Endothelial cell (in vitro differentiated cells): ENCODE measurements around the gene PRRC2A. TPM values are rescaled to one million over a fixed set of nuclear protein-coding genes. Genes with fewer than 3 reads are reported as not detected.

ENCODE experiments used
- DNase-seq: peaks from one replicate; pipeline ENCODE4 v3.0.0; 2021; ENCODE audit warnings: low spot score
- H3K27ac Mint-ChIP-seq: one replicate; pipeline ENCODE4 v1.8.0; 2021; ENCODE audit warnings: mixed read lengths, inconsistent platforms; ENCODE audit not compliant: unreplicated experiment
- H3K27me3 Mint-ChIP-seq: one replicate; pipeline ENCODE4 v1.8.0; 2021; ENCODE audit warnings: mild to moderate bottlenecking, moderate library complexity, mixed read lengths, inconsistent platforms; ENCODE audit not compliant: unreplicated experiment
- H3K36me3 Mint-ChIP-seq: one replicate; pipeline ENCODE4 v1.8.0; 2021; ENCODE audit warnings: mild to moderate bottlenecking, low read depth, mixed read lengths, inconsistent platforms; ENCODE audit not compliant: unreplicated experiment
- H3K4me1 Mint-ChIP-seq: one replicate; pipeline ENCODE4 v1.8.0; 2021; ENCODE audit warnings: mild to moderate bottlenecking, mixed read lengths, inconsistent platforms; ENCODE audit not compliant: unreplicated experiment
- H3K4me3 Mint-ChIP-seq: one replicate; pipeline ENCODE4 v1.8.0; 2021; ENCODE audit warnings: mild to moderate bottlenecking, mixed read lengths, inconsistent platforms; ENCODE audit not compliant: unreplicated experiment
- H3K9me3 Mint-ChIP-seq: one replicate; pipeline ENCODE4 v1.8.0; 2021; ENCODE audit warnings: mixed read lengths, inconsistent platforms; ENCODE audit not compliant: unreplicated experiment
- total RNA-seq: library from RNA; stranded (reverse); fragmentation: NEBNext Ultra II Directional; extraction: Animal tissue kit (Norgen Biotek cat#: 25700); gene quantifications from one replicate; pipeline ENCODE4 v1.2.1, GENCODE V29; 2021; ENCODE audit not compliant: unreplicated experiment
- TF ChIP-seq, protein P1 (sequence below): fragments of 200-600 bp; sonication (generic); IDR thresholded peaks from one replicate; pipeline ENCODE4 v1.5.0; 2021; ENCODE audit warnings: antibody characterized with exemption; ENCODE audit not compliant: unreplicated experiment

Gene PRRC2A
- total RNA-seq, 1 donor from 2014 or later, result 149 TPM

DNA sequence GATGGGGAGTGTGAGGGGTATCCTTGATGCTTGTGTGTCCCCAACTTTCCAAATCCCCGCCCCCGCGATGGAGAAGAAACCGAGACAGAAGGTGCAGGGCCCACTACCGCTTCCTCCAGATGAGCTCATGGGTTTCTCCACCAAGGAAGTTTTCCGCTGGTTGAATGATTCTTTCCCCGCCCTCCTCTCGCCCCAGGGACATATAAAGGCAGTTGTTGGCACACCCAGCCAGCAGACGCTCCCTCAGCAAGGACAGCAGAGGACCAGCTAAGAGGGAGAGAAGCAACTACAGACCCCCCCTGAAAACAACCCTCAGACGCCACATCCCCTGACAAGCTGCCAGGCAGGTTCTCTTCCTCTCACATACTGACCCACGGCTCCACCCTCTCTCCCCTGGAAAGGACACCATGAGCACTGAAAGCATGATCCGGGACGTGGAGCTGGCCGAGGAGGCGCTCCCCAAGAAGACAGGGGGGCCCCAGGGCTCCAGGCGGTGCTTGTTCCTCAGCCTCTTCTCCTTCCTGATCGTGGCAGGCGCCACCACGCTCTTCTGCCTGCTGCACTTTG, 45.1 kb upstream of the PRRC2A start, which contains the start of gene TNF:
Gene TNF (plus strand): TSS at position 231 of the 567 bp plus-strand sequence. CDS start 177 bp downstream, at position 408.
- H3K27ac Mint-ChIP-seq, result no peak within 1 kb of the TSS
- no peaks in the 10 kb centered on the region for H3K9me3 Mint-ChIP-seq
- TF ChIP-seq, protein P1, sequence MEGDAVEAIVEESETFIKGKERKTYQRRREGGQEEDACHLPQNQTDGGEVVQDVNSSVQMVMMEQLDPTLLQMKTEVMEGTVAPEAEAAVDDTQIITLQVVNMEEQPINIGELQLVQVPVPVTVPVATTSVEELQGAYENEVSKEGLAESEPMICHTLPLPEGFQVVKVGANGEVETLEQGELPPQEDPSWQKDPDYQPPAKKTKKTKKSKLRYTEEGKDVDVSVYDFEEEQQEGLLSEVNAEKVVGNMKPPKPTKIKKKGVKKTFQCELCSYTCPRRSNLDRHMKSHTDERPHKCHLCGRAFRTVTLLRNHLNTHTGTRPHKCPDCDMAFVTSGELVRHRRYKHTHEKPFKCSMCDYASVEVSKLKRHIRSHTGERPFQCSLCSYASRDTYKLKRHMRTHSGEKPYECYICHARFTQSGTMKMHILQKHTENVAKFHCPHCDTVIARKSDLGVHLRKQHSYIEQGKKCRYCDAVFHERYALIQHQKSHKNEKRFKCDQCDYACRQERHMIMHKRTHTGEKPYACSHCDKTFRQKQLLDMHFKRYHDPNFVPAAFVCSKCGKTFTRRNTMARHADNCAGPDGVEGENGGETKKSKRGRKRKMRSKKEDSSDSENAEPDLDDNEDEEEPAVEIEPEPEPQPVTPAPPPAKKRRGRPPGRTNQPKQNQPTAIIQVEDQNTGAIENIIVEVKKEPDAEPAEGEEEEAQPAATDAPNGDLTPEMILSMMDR, result no peak
- H3K4me1 Mint-ChIP-seq, result peaks cover 15% of the 10 kb centered on the region
- H3K27me3 Mint-ChIP-seq, result peaks cover 9% of the 10 kb centered on the region
- no peak for DNase-seq
- no peak within 1 kb of the TSS for H3K4me3 Mint-ChIP-seq
- no peaks in the 10 kb centered on the region for H3K36me3 Mint-ChIP-seq

DNA sequence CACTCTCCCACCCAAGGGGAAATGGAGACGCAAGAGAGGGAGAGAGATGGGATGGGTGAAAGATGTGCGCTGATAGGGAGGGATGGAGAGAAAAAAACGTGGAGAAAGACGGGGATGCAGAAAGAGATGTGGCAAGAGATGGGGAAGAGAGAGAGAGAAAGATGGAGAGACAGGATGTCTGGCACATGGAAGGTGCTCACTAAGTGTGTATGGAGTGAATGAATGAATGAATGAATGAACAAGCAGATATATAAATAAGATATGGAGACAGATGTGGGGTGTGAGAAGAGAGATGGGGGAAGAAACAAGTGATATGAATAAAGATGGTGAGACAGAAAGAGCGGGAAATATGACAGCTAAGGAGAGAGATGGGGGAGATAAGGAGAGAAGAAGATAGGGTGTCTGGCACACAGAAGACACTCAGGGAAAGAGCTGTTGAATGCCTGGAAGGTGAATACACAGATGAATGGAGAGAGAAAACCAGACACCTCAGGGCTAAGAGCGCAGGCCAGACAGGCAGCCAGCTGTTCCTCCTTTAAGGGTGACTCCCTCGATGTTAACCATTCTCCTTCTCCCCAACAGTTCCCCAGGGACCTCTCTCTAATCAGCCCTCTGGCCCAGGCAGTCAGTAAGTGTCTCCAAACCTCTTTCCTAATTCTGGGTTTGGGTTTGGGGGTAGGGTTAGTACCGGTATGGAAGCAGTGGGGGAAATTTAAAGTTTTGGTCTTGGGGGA, 44.4 kb upstream of the PRRC2A start:
- Mint-ChIP-seq H3K27ac (no peak overlapping the region), H3K9me3 (no peaks in the 10 kb centered on the region), H3K4me1 (peaks cover 18% of the 10 kb centered on the region), H3K27me3 (peaks cover 11% of the 10 kb centered on the region), H3K36me3 (no peaks in the 10 kb centered on the region), H3K4me3 (no peak overlapping the region)
- TF ChIP-seq, protein P1, result no peak
- no peak for DNase-seq

DNA sequence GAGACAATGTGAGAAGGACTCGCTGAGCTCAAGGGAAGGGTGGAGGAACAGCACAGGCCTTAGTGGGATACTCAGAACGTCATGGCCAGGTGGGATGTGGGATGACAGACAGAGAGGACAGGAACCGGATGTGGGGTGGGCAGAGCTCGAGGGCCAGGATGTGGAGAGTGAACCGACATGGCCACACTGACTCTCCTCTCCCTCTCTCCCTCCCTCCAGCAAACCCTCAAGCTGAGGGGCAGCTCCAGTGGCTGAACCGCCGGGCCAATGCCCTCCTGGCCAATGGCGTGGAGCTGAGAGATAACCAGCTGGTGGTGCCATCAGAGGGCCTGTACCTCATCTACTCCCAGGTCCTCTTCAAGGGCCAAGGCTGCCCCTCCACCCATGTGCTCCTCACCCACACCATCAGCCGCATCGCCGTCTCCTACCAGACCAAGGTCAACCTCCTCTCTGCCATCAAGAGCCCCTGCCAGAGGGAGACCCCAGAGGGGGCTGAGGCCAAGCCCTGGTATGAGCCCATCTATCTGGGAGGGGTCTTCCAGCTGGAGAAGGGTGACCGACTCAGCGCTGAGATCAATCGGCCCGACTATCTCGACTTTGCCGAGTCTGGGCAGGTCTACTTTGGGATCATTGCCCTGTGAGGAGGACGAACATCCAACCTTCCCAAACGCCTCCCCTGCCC, 43.5 kb upstream of the PRRC2A start:
- no peak overlapping the region for H3K4me3 Mint-ChIP-seq
- H3K27ac Mint-ChIP-seq, result no peak overlapping the region
- TF ChIP-seq, protein P1, result no peak
- H3K4me1 Mint-ChIP-seq, result peaks cover 20% of the 10 kb centered on the region
- DNase-seq, result no peak
- H3K27me3 Mint-ChIP-seq, result peaks cover 11% of the 10 kb centered on the region
- no peaks in the 10 kb centered on the region for H3K9me3 Mint-ChIP-seq
- H3K36me3 Mint-ChIP-seq, result no peaks in the 10 kb centered on the region

DNA sequence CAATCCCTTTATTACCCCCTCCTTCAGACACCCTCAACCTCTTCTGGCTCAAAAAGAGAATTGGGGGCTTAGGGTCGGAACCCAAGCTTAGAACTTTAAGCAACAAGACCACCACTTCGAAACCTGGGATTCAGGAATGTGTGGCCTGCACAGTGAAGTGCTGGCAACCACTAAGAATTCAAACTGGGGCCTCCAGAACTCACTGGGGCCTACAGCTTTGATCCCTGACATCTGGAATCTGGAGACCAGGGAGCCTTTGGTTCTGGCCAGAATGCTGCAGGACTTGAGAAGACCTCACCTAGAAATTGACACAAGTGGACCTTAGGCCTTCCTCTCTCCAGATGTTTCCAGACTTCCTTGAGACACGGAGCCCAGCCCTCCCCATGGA, 42.9 kb upstream of the PRRC2A start:
- no peak overlapping the region for H3K4me3 Mint-ChIP-seq
- DNase-seq, result no peak
- H3K9me3 Mint-ChIP-seq, result no peaks in the 10 kb centered on the region
- TF ChIP-seq, protein P1, result no peak
- H3K27me3 Mint-ChIP-seq, result peaks cover 10% of the 10 kb centered on the region
- H3K4me1 Mint-ChIP-seq, result peaks cover 20% of the 10 kb centered on the region
- no peak overlapping the region for H3K27ac Mint-ChIP-seq
- no peaks in the 10 kb centered on the region for H3K36me3 Mint-ChIP-seq
